RCC 7860 (cell line): ENCODE measurements around the gene NEMP1.
"Not testable (repeated sequence)": the region's sequence is repeated elsewhere in the genome, so short reads cannot be mapped to it uniquely, and the experiment has no call there.

Experiments used
- DNase-seq: peaks from one replicate; pipeline ENCODE4 v3.0.0-alpha.2; 2015; ENCODE audit warnings: low spot score
- FAIRE-seq: peaks from 2 replicates; lab custom pipeline; 2012; peaks lifted over from hg19 to GRCh38; lab: Jason Lieb, UNC

The NEMP1 gene

DNA sequence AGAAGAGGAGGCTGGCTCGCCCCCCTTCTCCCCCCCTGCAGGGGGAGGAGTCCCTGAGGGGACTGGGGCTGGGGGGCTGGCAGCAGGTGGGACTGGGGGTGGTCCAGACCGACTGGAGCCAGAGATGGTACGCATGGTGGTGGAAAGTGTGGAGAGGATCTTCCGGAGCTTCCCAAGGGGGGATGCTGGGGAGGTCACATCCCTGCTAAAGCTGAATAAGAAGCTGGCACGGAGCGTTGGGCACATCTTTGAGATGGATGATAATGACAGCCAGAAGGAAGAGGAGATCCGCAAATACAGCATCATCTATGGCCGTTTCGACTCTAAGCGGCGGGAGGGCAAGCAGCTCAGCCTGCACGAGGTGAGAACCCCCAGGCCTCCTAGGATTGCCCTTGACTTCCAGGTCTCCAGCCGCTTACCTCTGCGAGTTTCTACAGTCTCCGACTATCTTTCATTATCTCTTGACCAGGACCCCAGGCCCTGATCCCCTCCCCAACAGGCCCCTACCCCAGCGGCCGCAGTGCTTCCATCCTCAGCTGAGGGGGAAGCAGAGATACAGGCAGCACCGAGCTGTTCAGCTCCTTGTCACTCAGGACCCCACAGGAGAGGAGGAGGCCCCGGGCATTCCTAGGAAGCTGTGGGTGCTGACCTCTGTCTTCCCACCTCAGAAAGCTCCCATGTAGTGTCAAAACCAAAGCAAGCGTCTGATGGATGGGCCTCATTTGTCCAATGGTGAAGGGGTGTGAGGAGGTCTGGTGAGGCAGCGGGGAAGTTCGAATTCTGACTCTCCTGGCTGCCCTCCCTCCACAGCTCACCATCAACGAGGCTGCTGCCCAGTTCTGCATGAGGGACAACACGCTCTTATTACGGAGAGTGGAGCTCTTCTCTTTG lies 13.3 kb upstream of the NEMP1 start:
- no peak for DNase-seq
- no peak for FAIRE-seq

DNA sequence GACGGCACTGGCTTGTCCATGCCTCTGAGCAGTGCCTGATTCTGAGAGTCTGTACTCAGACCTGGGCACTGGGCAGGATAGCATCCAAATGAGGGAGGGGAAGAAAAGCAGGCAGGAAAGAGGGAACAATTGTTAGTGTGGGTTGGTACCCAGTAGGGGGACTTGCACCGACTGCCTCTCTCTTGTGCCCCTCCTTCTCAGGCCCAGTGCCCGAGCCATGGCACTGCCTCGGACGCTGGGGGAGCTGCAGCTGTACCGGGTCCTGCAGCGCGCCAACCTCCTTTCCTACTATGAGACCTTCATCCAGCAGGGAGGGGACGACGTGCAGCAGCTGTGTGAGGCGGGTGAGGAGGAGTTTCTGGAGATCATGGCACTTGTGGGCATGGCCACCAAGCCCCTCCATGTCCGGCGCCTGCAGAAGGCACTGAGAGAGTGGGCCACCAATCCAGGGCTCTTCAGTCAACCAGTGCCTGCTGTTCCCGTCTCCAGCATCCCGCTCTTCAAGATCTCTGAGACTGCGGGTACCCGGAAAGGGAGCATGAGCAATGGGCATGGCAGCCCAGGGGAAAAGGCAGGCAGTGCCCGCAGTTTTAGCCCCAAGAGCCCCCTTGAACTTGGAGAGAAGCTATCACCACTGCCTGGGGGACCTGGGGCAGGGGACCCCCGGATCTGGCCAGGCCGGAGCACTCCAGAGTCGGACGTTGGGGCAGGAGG lies 12.5 kb upstream of the NEMP1 start:
- FAIRE-seq = no peak

DNA sequence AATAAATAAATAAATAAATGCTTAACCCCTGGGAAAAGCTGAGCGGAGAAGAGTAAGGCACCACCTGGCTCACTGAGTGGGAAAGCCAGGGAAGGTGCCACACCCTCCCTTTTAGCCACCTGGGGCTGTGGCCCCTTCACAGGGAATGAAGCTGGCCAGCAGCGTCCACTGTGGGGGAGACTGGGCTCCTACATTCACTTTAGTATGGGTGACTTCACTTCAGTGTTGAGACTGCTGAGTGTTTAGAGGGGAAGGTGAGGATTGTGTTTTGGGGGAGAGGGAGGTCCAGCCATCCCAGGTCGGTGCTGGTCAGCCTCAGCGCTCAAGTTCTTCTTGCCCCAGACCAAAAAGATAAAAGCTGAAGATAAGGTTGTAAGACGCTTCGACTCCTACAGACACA lies 11.9 kb upstream of the NEMP1 start:
- FAIRE-seq (no peak), DNase-seq (no peak)

More for the DNA sequence above, 12.5 kb upstream of the NEMP1 start:
- no peak for DNase-seq

DNA sequence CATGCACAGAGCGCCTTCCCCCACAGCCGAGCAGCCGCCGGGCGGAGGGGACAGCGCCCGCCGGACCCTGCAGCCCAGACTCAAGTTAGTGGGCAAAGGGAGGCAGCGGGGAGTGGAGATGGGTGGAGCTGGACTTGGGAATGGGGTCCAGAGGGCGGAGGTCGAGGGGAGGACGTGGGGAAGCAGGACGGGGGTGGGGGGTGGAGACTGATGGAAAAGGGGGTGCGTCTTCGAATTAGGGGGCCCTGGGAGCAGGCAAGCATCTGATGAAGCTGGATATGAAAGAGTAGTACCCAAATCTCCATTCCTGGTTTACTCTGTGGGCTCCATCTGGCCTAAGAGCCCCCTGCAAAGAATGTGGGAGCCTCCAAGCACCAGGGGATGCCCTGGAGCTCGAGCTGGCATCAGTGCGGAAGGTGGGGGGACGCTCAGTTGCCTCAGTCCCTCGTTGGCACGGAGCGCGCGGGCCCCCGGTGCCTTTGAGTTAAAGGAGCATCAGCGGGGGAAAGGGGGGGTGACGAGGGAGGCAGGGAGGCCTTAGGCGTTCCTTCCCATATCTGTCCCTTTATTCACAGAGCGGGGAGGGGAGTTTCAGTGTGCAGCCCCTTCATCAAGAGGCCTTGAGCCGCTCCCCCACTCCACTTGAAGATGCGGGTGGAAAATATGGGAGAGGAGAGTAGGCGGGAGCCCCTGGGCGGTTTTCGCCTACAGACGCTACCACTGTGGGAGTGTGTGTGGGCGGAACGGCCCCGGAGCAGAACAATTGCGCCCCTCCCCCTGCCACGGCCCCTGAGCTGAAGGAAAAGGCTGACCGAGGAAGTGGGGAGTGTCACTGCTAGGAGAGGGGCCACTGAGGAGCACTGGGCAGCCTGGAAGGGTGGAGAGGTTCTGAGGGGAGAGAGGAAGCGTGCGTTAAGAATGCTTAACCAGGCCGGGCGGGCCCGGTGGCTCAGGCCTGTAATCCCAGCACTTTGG lies 11.0 kb upstream of the NEMP1 start:
- FAIRE-seq (no peak), DNase-seq (peak; percentile 45)

DNA sequence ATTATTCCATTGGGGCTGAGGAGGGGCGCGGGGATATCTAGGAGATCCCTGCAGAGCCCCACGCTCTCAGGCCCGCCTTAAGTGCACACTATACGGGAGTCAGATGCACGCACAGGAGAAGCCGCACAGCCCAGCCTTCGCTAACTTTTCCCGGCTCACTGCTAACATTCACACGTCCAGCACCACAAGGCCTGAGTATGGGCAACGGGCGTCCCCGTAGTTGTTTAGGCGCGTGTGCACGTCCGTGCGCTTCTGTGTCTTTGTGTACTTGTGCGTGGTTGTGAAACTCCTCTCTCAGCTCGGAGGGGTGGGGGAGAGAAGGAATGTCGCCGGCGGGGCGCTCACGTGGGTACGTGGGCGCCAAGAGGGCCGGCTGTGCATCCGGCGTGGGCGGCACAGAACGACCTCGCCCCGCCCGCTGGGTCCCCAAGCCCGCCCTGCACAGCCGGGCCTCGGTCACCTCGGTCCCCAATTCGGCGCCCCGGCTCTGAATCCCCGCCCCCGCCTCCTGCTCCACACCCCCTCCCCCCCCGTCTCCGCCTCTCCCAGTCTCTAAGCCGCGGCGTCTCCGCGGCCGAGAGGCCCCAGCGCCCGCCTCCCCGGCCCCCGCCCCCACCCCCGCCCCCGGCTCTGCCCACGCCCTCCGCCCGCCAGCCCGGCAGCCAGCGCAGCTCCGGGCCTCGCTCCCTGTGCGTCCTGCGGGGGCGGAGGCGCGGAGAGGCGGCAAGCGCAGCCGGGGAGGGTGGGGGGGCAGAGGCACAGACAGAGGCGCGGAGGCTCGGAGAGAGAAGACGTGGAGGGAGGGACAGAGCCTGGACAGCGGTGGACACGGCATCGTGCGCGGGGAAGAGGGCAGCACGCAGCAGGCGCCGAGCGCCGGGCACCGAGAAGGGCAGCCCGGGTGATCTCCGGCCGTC lies 10.0 kb upstream of the NEMP1 start, which contains the start of gene NAB2:
TSS of gene NAB2 (plus strand) at position 761 of the 917 bp plus-strand sequence. CDS start 158 bp downstream, outside the sequence.
- FAIRE-seq = no peak
- DNase-seq = peak; percentile 82

DNA sequence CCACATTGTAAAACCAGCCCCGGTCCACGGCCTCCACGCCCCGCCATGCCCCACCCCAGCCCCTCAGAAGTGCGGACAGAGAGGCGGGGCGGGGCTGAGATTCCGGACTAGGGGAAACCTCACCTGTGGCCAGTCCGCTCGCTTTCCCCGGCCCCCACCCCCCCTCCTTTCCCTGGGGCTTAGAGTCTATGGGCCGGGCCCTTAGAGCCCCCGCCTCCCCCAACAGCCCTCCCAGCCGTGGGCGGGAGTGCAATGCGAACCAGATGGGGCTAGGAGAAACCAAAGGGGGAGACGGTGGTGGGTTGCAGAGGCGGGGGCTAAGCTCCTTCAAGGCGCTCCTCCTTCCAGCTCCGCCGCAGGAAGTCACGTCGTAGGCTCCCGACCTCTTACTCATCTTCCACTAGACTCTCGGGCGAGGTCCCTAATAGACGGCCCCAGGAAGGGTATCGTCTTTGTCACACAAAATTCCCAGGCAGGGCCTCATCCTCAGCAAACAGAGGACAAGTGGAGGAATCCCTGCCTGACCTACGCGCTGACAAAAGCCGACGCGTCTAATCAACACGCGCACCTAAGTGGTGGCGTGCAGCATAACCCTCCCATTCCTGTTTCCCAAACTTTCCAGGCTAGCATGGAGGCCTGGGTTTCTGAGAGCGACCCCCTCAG lies 9.2 kb upstream of the NEMP1 start:
- FAIRE-seq = no peak
- DNase-seq = peak; percentile 85

DNA sequence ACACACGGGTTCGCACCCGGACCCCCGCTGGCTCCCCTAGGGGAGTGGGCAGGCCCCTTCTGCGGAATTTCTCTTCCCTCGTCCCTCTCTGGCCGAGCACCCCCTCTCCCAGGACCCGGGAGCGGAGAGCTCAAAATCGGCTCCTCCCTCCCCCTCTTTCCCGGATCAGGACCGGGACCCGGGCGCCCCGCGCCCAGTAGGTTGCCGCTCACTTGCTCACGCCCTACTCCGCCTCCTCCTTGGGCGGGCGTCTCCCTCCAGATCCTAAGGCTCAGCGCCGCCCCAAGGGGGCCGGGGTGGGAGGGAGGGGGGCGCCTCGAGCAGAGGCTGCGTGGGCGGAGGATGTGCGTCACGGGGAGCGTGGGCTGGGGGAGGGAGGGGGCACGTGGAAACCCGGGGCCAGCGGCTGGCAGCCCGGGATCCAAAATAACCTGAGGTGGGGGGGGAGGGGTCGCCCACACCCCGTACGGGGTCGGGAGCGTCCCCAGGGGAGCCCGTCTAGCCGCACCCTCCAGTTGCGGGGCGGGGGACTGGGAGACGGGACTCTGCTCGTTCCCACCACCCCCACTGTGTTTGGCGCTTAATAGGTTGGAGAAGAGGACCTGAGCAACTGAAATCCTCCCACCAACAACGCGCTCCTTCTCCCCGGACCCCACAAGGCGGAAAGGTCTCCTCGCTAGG lies 8.6 kb upstream of the NEMP1 start:
- DNase-seq (peak; percentile 59), FAIRE-seq (no peak)

DNA sequence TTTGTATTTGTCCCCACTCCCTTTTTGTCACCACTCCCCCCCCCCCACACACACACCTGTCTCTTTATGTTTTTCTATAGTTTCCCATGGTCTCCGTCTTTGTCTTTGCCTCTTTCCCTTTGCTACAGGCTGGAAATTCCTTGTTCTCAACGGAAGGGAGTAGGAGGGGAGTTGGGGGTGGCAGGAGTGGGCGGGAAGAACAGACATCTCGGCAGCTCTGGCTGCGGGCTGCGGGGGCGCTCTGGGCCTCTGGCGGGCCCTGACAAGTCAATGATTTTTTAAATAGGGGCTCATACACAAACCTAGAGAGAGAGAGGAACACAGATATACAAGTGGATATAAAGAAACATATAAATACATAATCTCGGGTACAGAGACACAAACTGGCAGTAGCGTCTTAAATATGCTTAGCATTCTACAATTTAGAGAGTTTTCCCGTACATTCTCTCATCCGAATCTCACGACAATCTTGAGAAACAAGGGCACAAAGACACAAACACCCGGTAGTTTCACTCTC lies 8.0 kb upstream of the NEMP1 start:
- peak; percentile 36 for DNase-seq
- FAIRE-seq = peak; percentile 7

DNA sequence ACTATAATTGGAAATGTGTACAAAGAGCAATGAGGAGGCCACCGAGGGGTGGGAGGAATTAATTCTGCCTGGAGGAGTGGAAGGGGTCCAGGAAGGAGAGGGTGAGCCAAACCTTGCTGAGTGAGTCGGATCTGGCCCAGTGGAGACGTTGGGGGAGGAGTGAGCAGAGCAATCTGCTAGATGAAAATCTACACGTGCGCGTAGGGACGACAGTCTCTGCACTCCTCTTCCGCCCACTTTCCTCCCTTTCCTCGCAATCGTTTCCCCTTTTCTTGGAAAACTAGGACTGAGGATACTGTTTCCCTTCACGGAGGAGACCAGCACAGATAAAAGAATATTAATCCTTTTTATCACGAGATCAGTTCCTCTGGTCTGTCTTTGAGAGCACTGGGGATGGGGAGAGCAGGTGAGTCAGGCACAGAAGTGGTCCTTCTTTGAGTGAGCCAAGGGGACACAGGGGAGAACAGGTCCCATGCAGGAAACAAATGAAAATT lies 7.5 kb upstream of the NEMP1 start:
- DNase-seq = no peak
- no peak for FAIRE-seq

DNA sequence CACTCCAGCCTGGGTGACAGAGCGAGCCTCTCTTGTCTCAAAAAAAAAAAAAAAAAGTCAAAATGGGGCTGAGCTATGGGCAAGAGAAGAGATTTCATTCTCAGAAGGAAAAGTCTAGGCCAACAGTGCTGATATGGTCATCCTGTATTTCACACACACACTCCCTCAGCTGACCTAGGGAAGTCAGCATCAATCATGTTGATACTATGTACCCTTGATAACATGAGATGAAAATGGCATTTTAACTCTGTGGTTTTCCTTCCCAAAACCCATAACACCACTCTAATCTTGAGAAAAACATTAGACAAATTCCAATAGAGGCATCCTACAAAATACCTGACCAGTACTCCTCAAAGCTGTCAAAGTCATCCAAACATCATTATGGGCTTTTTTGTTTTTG lies 2.3 kb upstream of the NEMP1 start:
- DNase-seq (no peak), FAIRE-seq (no peak)

DNA sequence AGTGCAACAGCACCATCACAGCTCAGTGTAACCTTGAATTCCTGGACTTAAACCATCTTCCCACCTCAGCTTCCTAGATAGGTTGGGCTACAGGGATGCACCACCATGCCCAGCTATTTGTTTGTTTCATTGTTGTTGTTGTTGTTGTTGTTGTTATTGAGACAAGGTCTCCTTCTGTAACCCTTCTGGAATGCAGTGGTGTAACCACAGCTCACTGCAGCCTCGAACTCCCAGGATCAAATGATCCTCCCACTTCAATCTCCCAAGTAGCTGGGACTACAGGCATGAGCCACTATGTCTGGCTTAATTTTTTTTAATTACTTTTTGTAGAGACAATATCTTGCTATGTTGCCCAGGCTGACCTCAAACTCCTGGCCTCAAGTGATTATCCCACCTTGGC lies 1.2 kb upstream of the NEMP1 start:
- no peak for FAIRE-seq
- DNase-seq = no peak

DNA sequence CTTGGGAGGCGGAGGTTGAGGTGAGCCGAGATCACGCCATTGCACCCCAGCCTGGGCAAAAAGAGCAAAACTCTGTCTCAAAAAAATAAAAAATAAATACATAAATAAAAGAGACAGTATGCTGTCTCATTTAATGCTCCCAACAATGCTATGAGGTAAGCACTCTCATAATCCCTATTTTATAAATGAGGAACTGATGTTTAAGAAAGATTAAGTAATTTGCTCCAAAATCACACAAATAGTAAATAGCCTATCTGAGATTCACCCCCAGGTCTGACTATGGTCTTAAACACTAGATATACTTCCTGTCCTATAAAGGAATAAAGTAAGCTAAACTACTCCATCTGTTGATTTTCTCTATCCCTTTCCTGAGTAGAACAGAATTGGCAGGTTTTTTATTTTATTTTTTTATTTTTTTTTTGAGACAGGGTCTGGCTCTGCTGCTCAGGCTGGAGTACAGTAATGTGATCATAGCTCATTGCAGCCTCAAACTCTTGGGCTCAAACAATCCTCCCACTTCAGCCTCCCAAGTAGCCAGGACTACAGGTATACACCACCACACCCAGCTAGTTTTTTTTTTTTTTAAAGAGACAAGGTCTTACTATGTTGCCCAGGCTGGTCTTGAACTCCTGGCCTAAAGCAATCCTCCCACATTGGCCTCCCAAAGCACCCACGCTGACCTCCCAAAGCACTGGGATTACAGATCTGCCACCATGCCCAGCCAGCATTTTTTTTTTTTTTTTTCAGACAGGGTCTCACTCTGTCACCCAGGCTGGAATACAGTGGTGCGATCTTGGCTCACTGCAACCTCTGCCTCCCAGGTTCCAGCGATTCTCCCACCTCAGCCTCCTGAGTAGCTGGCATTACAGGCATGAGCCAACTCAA lies 4.8 kb downstream of the NEMP1 start:
- DNase-seq, FAIRE-seq: not testable (repeated sequence)

DNA sequence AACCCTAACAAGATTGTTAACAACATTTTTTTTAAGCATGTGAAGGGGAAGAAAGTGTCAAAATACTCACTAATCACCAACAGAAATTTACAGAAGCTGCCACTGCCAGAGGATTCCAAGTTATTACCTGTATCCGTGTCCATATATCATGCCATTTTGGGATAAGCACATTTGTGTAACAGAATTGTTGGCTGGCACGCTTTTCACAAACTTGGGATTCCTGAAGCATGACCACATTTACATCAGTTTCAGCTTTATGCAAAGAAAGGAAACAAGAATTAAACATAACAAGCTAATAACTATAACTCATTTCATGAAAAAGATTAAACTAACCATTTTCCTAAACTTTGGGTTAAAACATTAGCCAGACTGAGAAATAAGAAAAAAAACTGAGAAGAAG lies 5.9 kb downstream of the NEMP1 start:
- DNase-seq = no peak
- no peak for FAIRE-seq

DNA sequence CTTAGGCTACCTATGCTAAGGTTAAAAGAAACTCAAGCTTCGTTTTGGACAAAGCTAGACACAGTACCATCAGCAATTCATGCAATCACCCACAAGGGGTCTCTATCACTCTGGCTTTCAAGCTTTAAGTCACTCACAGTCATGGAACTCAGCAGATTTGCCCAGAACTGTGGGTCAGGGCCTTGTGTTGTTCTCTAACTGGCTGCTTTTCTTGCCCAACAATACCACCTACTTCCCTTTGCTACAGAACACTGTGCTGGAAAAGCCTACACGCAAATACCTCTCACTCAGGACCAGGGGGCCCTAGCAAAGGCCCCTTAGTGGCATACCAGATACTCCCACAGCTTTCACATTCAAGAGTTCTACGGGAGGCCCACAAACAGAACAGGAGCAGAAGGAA lies 9.1 kb downstream of the NEMP1 start:
- DNase-seq = peak; percentile 51
- peak; percentile 30 for FAIRE-seq

DNA sequence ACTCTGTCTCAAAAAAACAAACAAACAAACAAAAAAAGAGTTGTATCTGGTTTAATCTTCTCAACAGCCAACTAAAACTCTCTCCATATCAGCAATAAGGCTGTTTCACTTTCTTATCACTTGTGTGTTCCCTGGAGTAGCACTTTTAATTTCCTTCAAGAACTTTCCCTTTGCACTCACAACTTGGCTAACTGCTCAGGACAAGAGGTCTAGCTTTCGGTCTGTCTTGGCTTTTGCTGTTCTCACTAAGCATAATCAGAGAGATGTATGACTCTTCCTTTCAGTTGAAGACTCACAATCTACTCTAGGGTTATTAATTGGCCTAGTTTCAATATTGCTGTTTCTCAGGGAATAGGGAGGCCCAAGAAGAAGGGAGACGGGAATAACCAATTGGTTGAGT lies 12.3 kb downstream of the NEMP1 start:
- no peak for DNase-seq
- FAIRE-seq = no peak

DNA sequence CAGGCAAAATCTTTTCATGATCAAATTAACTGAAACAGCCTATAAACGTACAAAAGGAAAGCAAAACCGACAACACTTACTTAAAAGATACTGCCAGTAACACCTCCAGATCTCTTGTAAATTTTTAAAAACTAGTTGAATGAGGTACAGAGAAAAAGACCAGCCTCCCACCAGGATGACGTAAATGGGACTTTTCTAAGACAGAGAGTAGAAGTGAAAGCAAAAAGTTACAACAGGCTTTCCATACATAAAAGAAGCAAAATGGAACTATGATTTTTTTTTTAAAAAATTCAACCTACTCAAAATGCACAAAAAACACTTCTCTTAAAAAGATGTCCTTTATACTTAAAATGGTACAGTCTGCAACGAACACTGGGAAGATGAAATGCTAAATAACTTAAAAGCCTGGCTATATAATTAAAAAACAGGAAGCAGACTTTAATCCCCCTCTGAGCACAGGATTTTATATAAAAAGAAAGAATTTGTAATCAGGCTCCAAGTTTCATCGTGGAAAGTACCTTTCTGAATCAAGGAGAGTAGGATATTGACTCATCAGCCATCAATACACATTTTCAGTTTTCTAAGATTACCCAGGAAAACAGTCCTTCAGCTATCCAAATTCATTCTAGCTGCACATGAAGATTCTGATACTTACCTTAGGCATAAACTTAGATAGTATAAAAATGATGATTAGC lies 14.5 kb downstream of the NEMP1 start:
- DNase-seq (no peak), FAIRE-seq (no peak)

DNA sequence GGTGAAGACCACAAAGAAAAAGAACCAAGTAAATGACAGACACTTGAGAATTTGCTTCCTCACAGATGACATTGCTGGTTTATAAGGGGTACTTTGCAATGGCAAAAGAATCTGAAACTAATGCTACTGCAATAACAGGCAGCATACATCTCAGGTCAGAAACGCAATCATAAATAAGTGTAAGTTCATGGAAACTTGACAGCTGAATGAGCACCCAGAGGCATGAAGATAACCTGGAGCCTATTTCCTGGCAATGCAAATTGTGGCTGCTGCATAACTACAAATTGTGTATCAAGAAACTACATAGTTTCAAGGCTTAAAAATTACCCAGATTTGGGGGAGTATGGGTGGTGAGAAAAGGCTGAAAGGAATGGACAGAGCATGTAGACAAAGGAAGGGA lies 20.1 kb downstream of the NEMP1 start:
- DNase-seq (no peak), FAIRE-seq (no peak)
